Activated effector memory CD4-positive, alpha-beta T cell treated with anti-CD3 and anti-CD28 coated beads, Interleukin-2, amount 50 U/mL, for 16 hours (primary cell): ENCODE results near the gene HKDC1.
"Not testable (repeated sequence)": the region's sequence is repeated elsewhere in the genome, so short reads cannot be mapped to it uniquely, and the experiment has no call there.

Experiments used
- DNase-seq: peaks from one replicate; pipeline ENCODE4 v3.0.0-alpha.2; 2020

The HKDC1 gene

GRCh38 chr10:69220041-69220451 lies at the start of gene HKDC1:
Gene HKDC1 (plus strand): TSS chr10:69220332. CDS start chr10:69220436, 104 bp downstream.
- no peak for DNase-seq

- no peak for DNase-seq
These were observed 47.7 kb upstream of the HKDC1 start for GRCh38 chr10:69172241-69172982.

- DNase-seq, result not testable (repeated sequence)
These were observed 44.8 kb upstream of the HKDC1 start for GRCh38 chr10:69175326-69175725.

- DNase-seq, result no peak
These were observed 43.3 kb upstream of the HKDC1 start for GRCh38 chr10:69176823-69177222.

GRCh38 chr10:69179089-69179742 lies 40.9 kb upstream of the HKDC1 start:
- peak; percentile 67 for DNase-seq

GRCh38 chr10:69179743-69180524 lies 40.2 kb upstream of the HKDC1 start, which contains the start of gene SUPV3L1:
Gene SUPV3L1 (plus strand): TSS chr10:69180234. CDS start chr10:69180292, 58 bp downstream.
- DNase-seq, result peak; percentile 94

- no peak for DNase-seq
These were observed 39.5 kb upstream of the HKDC1 start for GRCh38 chr10:69180525-69181204.

- DNase-seq, result no peak
These were observed 38.7 kb upstream of the HKDC1 start for GRCh38 chr10:69181433-69181832.

GRCh38 chr10:69182005-69182404 lies 38.1 kb upstream of the HKDC1 start:
- no peak for DNase-seq

- DNase-seq, result no peak
These were observed 33.6 kb upstream of the HKDC1 start for GRCh38 chr10:69186524-69186923.

- no peak for DNase-seq
These were observed 19.1 kb upstream of the HKDC1 start for GRCh38 chr10:69201045-69201444.

GRCh38 chr10:69202332-69202731 lies 17.8 kb upstream of the HKDC1 start:
- no peak for DNase-seq

GRCh38 chr10:69208761-69209160 lies 11.4 kb upstream of the HKDC1 start:
- no peak for DNase-seq

GRCh38 chr10:69209787-69210484 lies 10.2 kb upstream of the HKDC1 start:
- DNase-seq, result no peak

- no peak for DNase-seq
These were observed 9.0 kb upstream of the HKDC1 start for GRCh38 chr10:69211104-69211503.

- DNase-seq, result no peak
These were observed 8.6 kb upstream of the HKDC1 start for GRCh38 chr10:69211524-69211923.

GRCh38 chr10:69213591-69214311 lies 6.4 kb upstream of the HKDC1 start:
- no peak for DNase-seq

GRCh38 chr10:69214666-69215131 lies 5.4 kb upstream of the HKDC1 start:
- no peak for DNase-seq

- DNase-seq, result no peak
These were observed 4.5 kb upstream of the HKDC1 start for GRCh38 chr10:69215405-69216171.

- DNase-seq, result no peak
These were observed 3.5 kb upstream of the HKDC1 start for GRCh38 chr10:69216577-69217118.
